ENCODE measurements around the gene SLC24A4.

GRCh38 chr14:92534932-92535643 lies 212.1 kb downstream of the SLC24A4 start:
- no peak for TF ChIP-seq POLR2AphosphoS5 (IDR thresholded peaks at IDR 0.05)
- TF ChIP-seq, protein P1, sequence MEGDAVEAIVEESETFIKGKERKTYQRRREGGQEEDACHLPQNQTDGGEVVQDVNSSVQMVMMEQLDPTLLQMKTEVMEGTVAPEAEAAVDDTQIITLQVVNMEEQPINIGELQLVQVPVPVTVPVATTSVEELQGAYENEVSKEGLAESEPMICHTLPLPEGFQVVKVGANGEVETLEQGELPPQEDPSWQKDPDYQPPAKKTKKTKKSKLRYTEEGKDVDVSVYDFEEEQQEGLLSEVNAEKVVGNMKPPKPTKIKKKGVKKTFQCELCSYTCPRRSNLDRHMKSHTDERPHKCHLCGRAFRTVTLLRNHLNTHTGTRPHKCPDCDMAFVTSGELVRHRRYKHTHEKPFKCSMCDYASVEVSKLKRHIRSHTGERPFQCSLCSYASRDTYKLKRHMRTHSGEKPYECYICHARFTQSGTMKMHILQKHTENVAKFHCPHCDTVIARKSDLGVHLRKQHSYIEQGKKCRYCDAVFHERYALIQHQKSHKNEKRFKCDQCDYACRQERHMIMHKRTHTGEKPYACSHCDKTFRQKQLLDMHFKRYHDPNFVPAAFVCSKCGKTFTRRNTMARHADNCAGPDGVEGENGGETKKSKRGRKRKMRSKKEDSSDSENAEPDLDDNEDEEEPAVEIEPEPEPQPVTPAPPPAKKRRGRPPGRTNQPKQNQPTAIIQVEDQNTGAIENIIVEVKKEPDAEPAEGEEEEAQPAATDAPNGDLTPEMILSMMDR (IDR thresholded peaks at IDR 0.05): no peak
- no peak for TF ChIP-seq POLR2A (IDR thresholded peaks at IDR 0.05)
